GM12878 (cell line): ENCODE measurements around the gene HBD. TPM values are rescaled to one million over a fixed set of nuclear protein-coding genes. Genes with fewer than 3 reads are reported as not detected.

Experiments
- ATAC-seq: fragments of 200-7000 bp; cut with Tn5 transposase; 3 replicates; pipeline ENCODE4 v1.9.1; 2020; ENCODE audit warnings: mild to moderate bottlenecking, moderate library complexity
- BruUV-seq: library from RNA; stranded (reverse); fragments of 400-500 nt; replicated peaks from 2 replicates; lab custom pipeline; 2021; lab: Mats Ljungman, UMichigan
- CTCF ChIA-PET: fragments of 300-600 bp; sonication (Branson Sonifier 250); formaldehyde crosslinking; extraction: SDS; loops from one replicate; lab custom pipeline; 2021; ENCODE audit warnings: inconsistent platforms; lab: Yijun Ruan, JAX
- POLR2A ChIA-PET: fragments of 350-600 bp; formaldehyde crosslinking; extraction: SDS; loops from one replicate; lab custom pipeline; 2021; ENCODE audit warnings: inconsistent platforms; lab: Charles Lee
- RAD21 ChIA-PET: fragments of 300-600 bp; sonication (Branson Sonifier 250); formaldehyde crosslinking; loops from one replicate; lab custom pipeline; 2023; ENCODE audit warnings: antibody characterized with exemption; ENCODE audit not compliant: unreplicated experiment; lab: Charles Lee
- SMC1A ChIA-PET: fragments of 300-600 bp; sonication (Branson Sonifier 250); formaldehyde crosslinking; loops from one replicate; lab custom pipeline; 2023; ENCODE audit not compliant: unreplicated experiment, uncharacterized antibody; lab: Charles Lee
- DNase-seq: peaks from one replicate; pipeline ENCODE4 v3.0.0-alpha.2; 2011; ENCODE audit warnings: low read depth, low spot score
- FAIRE-seq: peaks from 3 replicates; lab custom pipeline; 2011; peaks lifted over from hg19 to GRCh38; lab: Jason Lieb, UNC
- H2AFZ ChIP-seq: 2 replicates; pipeline ENCODE4 v1.6.0; 2011; ENCODE audit warnings: low read depth, low read length, control low read depth; ENCODE audit not compliant: control insufficient read depth
- H3K27ac ChIP-seq: 2 replicates; pipeline ENCODE4 v1.5.1; 2011; ENCODE audit warnings: control low read depth; ENCODE audit not compliant: control insufficient read depth, insufficient read depth
- H3K27me3 ChIP-seq, 2 experiments: replicated peaks in 1 of 2; 2 replicates each; pipeline versions ENCODE4 v1.6.0 to v1.6.1; 2011; ENCODE audit warnings: low read length in 1 of 2; ENCODE audit not compliant: control insufficient read depth in 2 of 2, insufficient read depth in 2 of 2
- H3K36me3 ChIP-seq, 2 experiments: 2 replicates each; pipeline ENCODE4 v1.5.1; 2011; ENCODE audit warnings: low read length in 1 of 2; ENCODE audit not compliant: control insufficient read depth in 2 of 2, insufficient read depth in 2 of 2
- H3K4me1 ChIP-seq: 2 replicates; pipeline ENCODE4 v1.6.1; 2011; ENCODE audit warnings: mild to moderate bottlenecking, low read length, moderate library complexity, mixed read lengths; ENCODE audit not compliant: control insufficient read depth, insufficient read depth
- H3K4me2 ChIP-seq: 2 replicates; pipeline ENCODE4 v1.6.0; 2011; ENCODE audit warnings: control low read depth; ENCODE audit not compliant: control insufficient read depth, insufficient read depth
- H3K4me3 ChIP-seq: fragments of 200-600 bp; sonication (generic); 2 replicates; pipeline ENCODE4 v1.5.1; 2016
- H3K79me2 ChIP-seq: 2 replicates; pipeline ENCODE4 v1.6.0; 2011; ENCODE audit warnings: low read length; ENCODE audit not compliant: control insufficient read depth, insufficient read depth
- H3K9ac ChIP-seq: 2 replicates; pipeline ENCODE4 v1.8.0; 2011; ENCODE audit warnings: low read length, control low read depth, mixed read lengths; ENCODE audit not compliant: control insufficient read depth, insufficient read depth
- H3K9me3 ChIP-seq: replicated peaks from 3 replicates; pipeline ENCODE4 v1.5.1; 2011; ENCODE audit warnings: mild to moderate bottlenecking, low read length; ENCODE audit not compliant: control insufficient read depth, insufficient read depth
- H4K20me1 ChIP-seq: 2 replicates; pipeline ENCODE4 v1.6.0; 2011; ENCODE audit not compliant: control insufficient read depth, insufficient read depth
- BACH1 ChIP-seq: fragments of 450-650 bp; IDR thresholded peaks from 2 replicates; pipeline ENCODE4 v1.6.1; 2017; ENCODE audit warnings: mild to moderate bottlenecking, borderline replicate concordance
- BCL3 ChIP-seq: IDR thresholded peaks from 2 replicates; pipeline ENCODE4 v1.6.1; 2011; ENCODE audit warnings: borderline replicate concordance, low read depth, mild to moderate bottlenecking, moderate library complexity, low read length; ENCODE audit not compliant: insufficient read depth, poor library complexity, severe bottlenecking
- BCLAF1 ChIP-seq: fragments of 450-650 bp; IDR thresholded peaks from 2 replicates; pipeline ENCODE4 v1.6.1; 2017; ENCODE audit warnings: antibody characterized with exemption, mild to moderate bottlenecking, moderate library complexity
- CBX5 ChIP-seq: sonication (generic); IDR thresholded peaks from 2 replicates; pipeline ENCODE4 v1.6.1; 2016; ENCODE audit warnings: low read depth, moderate library complexity, mild to moderate bottlenecking, inconsistent platforms
- E4F1 ChIP-seq: fragments of 450-650 bp; IDR thresholded peaks from 2 replicates; pipeline ENCODE4 v1.6.1; 2018; ENCODE audit warnings: borderline replicate concordance, mild to moderate bottlenecking; ENCODE audit not compliant: partially characterized antibody
- GABPA ChIP-seq: IDR thresholded peaks from 2 replicates; pipeline ENCODE4 v1.6.1; 2014; ENCODE audit warnings: antibody characterized with exemption, low read depth, mild to moderate bottlenecking, inconsistent platforms
- HDAC2 ChIP-seq: fragments of 200-600 bp; sonication (generic); IDR thresholded peaks from 2 replicates; pipeline ENCODE4 v1.6.1; 2017
- MYB ChIP-seq: fragments of 150-350 bp; IDR thresholded peaks from 2 replicates; pipeline ENCODE4 v1.6.1; 2014; ENCODE audit warnings: mild to moderate bottlenecking, low read depth, low read length, borderline replicate concordance
- NFYA ChIP-seq: IDR thresholded peaks from 2 replicates; pipeline ENCODE4 v1.6.1; 2011; ENCODE audit warnings: low read depth, mild to moderate bottlenecking, low read length, improper control_type of control experiment, borderline replicate concordance
- PML ChIP-seq: IDR thresholded peaks from 2 replicates; pipeline ENCODE4 v1.6.1; 2012; ENCODE audit warnings: low read length, inconsistent platforms
- POLR2AphosphoS5 ChIP-seq: IDR thresholded peaks from 2 replicates; pipeline ENCODE4 v1.6.1; 2011; ENCODE audit warnings: mild to moderate bottlenecking, low read length, inconsistent platforms
- POU2F2 ChIP-seq: IDR thresholded peaks from 3 replicates; pipeline ENCODE4 v1.6.1; 2011; ENCODE audit warnings: low read depth, mild to moderate bottlenecking, low read length, borderline replicate concordance
- SIN3A ChIP-seq: IDR thresholded peaks from 2 replicates; pipeline ENCODE4 v1.6.1; 2012; ENCODE audit warnings: low read depth, low read length, improper control_type of control experiment
- WRNIP1 ChIP-seq: IDR thresholded peaks from 2 replicates; pipeline ENCODE4 v1.6.1; 2011; ENCODE audit warnings: low read depth, low read length, improper control_type of control experiment, borderline replicate concordance
- WGBS: methylation state at CpG from one replicate; pipeline ENCODE4 v1.1.6; 2016; ENCODE audit warnings: low lambda C conversion rate; ENCODE audit not compliant: insufficient replicate concordance, insufficient coverage; ENCODE audit errors: missing lambda C conversion rate; 5-methylcytosine and 5-hydroxymethylcytosine counted together
- in situ Hi-C: fragments of 300-500 bp; cut with MboI; formaldehyde crosslinking; loops from 9 replicates; pipeline ENCODE4 v1.14.3; 2018; ENCODE audit warnings: mixed read lengths
- intact Hi-C: fragments of 100-400 bp; cut with micrococcal nuclease; formaldehyde crosslinking; loops from one replicate; pipeline ENCODE4 v1.14.2; 2022; ENCODE audit not compliant: unreplicated experiment
- polyA plus RNA-seq, 11 experiments: library from polyadenylated mRNA; depleted of rRNA in 4 of 11; unstranded in 6 of 11; stranded (reverse) in 5 of 11; fragments of >200 nt; fragmentation: Nextera tagmentation in 4 of 11; fragmentation: Illumina TruSeq in 1 of 11; extraction: Ambion mirVana in 4 of 11; extraction: Trizol in 1 of 11; gene quantifications; 1 replicate in 1 of 11; 2 replicates in 10 of 11; pipeline versions ENCODE4 v1.2.1 to v1.2.3, GENCODE V29; 2011 to 2016; ENCODE audit warnings: inconsistent platforms in 2 of 11, missing spikeins in 2 of 11, low read depth in 1 of 11
- total RNA-seq, 4 experiments: library from RNA; depleted of rRNA in 3 of 4; stranded (reverse); fragments of >200 nt in 3 of 4; fragmentation: Illumina TruSeq in 1 of 4; extraction: Trizol in 1 of 4; gene quantifications; 2 replicates each; pipeline versions ENCODE4 v1.2.1 to v1.2.3, GENCODE V29; 2013 to 2021
- TF ChIP-seq, protein P1 (sequence below): fragments of 450-650 bp; IDR thresholded peaks from 2 replicates; pipeline ENCODE4 v1.6.1; 2017; ENCODE audit warnings: borderline replicate concordance
- TF ChIP-seq, protein P2 (sequence below): IDR thresholded peaks from 2 replicates; pipeline ENCODE4 v1.6.1; 2012; ENCODE audit warnings: low read length, inconsistent platforms

The HBD gene
- total and polyA plus RNA-seq, 10 of the 15 experiments (the other 5 are each of a cell fraction or from before 2014, with no cell fraction given) = 0.11 to 0.32 TPM; not detected in 8

GRCh38 chr11:5283086-5283485, 48.8 kb upstream of the HBD start:
- in situ Hi-C loops = no loop called here
- no peak overlapping the region for H3K9ac ChIP-seq
- no peaks in the 10 kb centered on the region for H3K4me1 ChIP-seq
- POLR2A ChIA-PET = no interaction called here
- H3K79me2 ChIP-seq = no peaks in the 10 kb centered on the region
- H3K4me3 ChIP-seq = no peak overlapping the region
- no peak for ATAC-seq
- intact Hi-C loops = no loop called here
- H3K36me3 ChIP-seq = no peaks in the 10 kb centered on the region
- CTCF ChIA-PET = no interaction called here
- H3K4me2 ChIP-seq = no peak overlapping the region
- no peak overlapping the region for H2AFZ ChIP-seq
- FAIRE-seq = no peak
- no peak for DNase-seq
- WGBS = 29% methylated on average over 3 of the region's 3 CpGs
- no peak overlapping the region for H3K27ac ChIP-seq
- H3K9me3 ChIP-seq = no peaks in the 10 kb centered on the region
- SMC1A ChIA-PET = no interaction called here
- H3K27me3 ChIP-seq = no peaks in the 10 kb centered on the region
- H4K20me1 ChIP-seq = no peaks in the 10 kb centered on the region
- no TSS peak for BruUV-seq
- RAD21 ChIA-PET = no interaction called here
- TF ChIP-seq, protein P1, sequence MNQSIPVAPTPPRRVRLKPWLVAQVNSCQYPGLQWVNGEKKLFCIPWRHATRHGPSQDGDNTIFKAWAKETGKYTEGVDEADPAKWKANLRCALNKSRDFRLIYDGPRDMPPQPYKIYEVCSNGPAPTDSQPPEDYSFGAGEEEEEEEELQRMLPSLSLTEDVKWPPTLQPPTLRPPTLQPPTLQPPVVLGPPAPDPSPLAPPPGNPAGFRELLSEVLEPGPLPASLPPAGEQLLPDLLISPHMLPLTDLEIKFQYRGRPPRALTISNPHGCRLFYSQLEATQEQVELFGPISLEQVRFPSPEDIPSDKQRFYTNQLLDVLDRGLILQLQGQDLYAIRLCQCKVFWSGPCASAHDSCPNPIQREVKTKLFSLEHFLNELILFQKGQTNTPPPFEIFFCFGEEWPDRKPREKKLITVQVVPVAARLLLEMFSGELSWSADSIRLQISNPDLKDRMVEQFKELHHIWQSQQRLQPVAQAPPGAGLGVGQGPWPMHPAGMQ = no peak
- no peak for TF ChIP-seq WRNIP1
- TF ChIP-seq E4F1 = no peak
- TF ChIP-seq POU2F2 = no peak
- TF ChIP-seq GABPA = no peak
- no peak for TF ChIP-seq BCLAF1
- no peak for TF ChIP-seq PML
- TF ChIP-seq, protein P2, sequence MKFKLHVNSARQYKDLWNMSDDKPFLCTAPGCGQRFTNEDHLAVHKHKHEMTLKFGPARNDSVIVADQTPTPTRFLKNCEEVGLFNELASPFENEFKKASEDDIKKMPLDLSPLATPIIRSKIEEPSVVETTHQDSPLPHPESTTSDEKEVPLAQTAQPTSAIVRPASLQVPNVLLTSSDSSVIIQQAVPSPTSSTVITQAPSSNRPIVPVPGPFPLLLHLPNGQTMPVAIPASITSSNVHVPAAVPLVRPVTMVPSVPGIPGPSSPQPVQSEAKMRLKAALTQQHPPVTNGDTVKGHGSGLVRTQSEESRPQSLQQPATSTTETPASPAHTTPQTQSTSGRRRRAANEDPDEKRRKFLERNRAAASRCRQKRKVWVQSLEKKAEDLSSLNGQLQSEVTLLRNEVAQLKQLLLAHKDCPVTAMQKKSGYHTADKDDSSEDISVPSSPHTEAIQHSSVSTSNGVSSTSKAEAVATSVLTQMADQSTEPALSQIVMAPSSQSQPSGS = no peak
- no peak for TF ChIP-seq CBX5
- no peak for TF ChIP-seq HDAC2
- no peak for TF ChIP-seq POLR2AphosphoS5
- no peak for TF ChIP-seq NFYA
- no peak for TF ChIP-seq BACH1
- no peak for TF ChIP-seq SIN3A
- TF ChIP-seq BCL3 = no peak
- no peak for TF ChIP-seq MYB
